MM.1S (cell line): ENCODE data around the gene NXN.
"Not testable (repeated sequence)": the region's sequence is repeated elsewhere in the genome, so short reads cannot be mapped to it uniquely, and the experiment has no call there.

Source experiments
- DNase-seq: peaks from one replicate; pipeline ENCODE4 v3.0.0-alpha.2; 2015
- H2AFZ ChIP-seq: fragments of 300-600 bp; sonication (generic); 2 replicates; pipeline ENCODE4 v1.6.0; 2016; ENCODE audit warnings: antibody characterized with exemption, low read length
- H3F3A ChIP-seq: fragments of 300-600 bp; sonication (generic); 2 replicates; pipeline ENCODE4 v1.6.1; 2016; ENCODE audit warnings: mild to moderate bottlenecking, antibody characterized with exemption, low read length, moderate library complexity, mixed read lengths; ENCODE audit not compliant: insufficient read depth
- H3K27ac ChIP-seq: fragments of 300-600 bp; sonication (generic); 2 replicates; pipeline ENCODE4 v1.5.1; 2016; ENCODE audit warnings: mild to moderate bottlenecking, low read length
- H3K27me3 ChIP-seq: fragments of 300-600 bp; sonication (generic); replicated peaks from 2 replicates; pipeline ENCODE4 v1.6.0; 2016; ENCODE audit warnings: low read length; ENCODE audit not compliant: insufficient read depth
- H3K36me3 ChIP-seq: fragments of 300-600 bp; sonication (generic); replicated peaks from 2 replicates; pipeline ENCODE4 v1.6.1; 2016; ENCODE audit warnings: mild to moderate bottlenecking, low read length, mixed read lengths; ENCODE audit not compliant: insufficient read depth
- H3K4me1 ChIP-seq: fragments of 300-600 bp; sonication (generic); 2 replicates; pipeline ENCODE4 v1.6.1; 2016; ENCODE audit warnings: low read length, mixed read lengths
- H3K4me2 ChIP-seq: fragments of 300-600 bp; sonication (generic); 2 replicates; pipeline ENCODE4 v1.6.0; 2016; ENCODE audit warnings: low read depth, low read length
- H3K4me3 ChIP-seq: fragments of 300-600 bp; sonication (generic); 2 replicates; pipeline ENCODE4 v1.5.1; 2016; ENCODE audit warnings: low read length, mixed read lengths
- H3K79me2 ChIP-seq: fragments of 300-600 bp; sonication (generic); 2 replicates; pipeline ENCODE4 v1.6.1; 2016; ENCODE audit warnings: mixed run types, low read length, mixed read lengths
- H3K9ac ChIP-seq: fragments of 300-600 bp; sonication (generic); 2 replicates; pipeline ENCODE4 v1.6.1; 2016; ENCODE audit warnings: low read length, mixed read lengths
- H3K9me2 ChIP-seq: fragments of 300-600 bp; sonication (generic); replicated peaks from 2 replicates; pipeline ENCODE4 v1.6.1; 2016; ENCODE audit warnings: mild to moderate bottlenecking, low read length, mixed read lengths; ENCODE audit not compliant: insufficient read depth
- H3K9me3 ChIP-seq: fragments of 300-600 bp; sonication (generic); replicated peaks from 2 replicates; pipeline ENCODE4 v1.6.1; 2016; ENCODE audit warnings: mild to moderate bottlenecking, low read length, mixed read lengths; ENCODE audit not compliant: insufficient read depth
- H4K20me1 ChIP-seq: fragments of 300-600 bp; sonication (generic); 2 replicates; pipeline ENCODE4 v1.6.1; 2016; ENCODE audit warnings: mild to moderate bottlenecking, low read length, moderate library complexity, mixed read lengths; ENCODE audit not compliant: insufficient read depth
- CTCF ChIP-seq: fragments of 300-600 bp; sonication (generic); IDR thresholded peaks from 2 replicates; pipeline ENCODE4 v1.5.1; 2016; ENCODE audit warnings: antibody characterized with exemption, low read length, mixed read lengths
- EZH2 ChIP-seq: fragments of 300-600 bp; sonication (generic); optimal IDR thresholded peaks from 2 replicates; pipeline ENCODE3; 2017; ENCODE audit warnings: low read depth, mild to moderate bottlenecking, antibody characterized with exemption, low read length, mixed read lengths
- EZH2phosphoT487 ChIP-seq: fragments of 300-600 bp; sonication (generic); IDR thresholded peaks from 2 replicates; pipeline ENCODE4 v1.6.1; 2018; ENCODE audit warnings: antibody characterized with exemption, low read length

Gene NXN

GRCh38 chr17:913207-913606, 66.4 kb downstream of the NXN start:
- no peaks in the 10 kb centered on the region for H3K9me3 ChIP-seq
- H3K4me1 ChIP-seq = no peaks in the 10 kb centered on the region
- H3K27me3 ChIP-seq = peaks cover 99% of the 10 kb centered on the region
- no peaks in the 10 kb centered on the region for H3K36me3 ChIP-seq
- no peaks in the 10 kb centered on the region for H4K20me1 ChIP-seq
- TF ChIP-seq CTCF (no peak), EZH2phosphoT487 (no peak; the same call in 1 of the 2 replicates), EZH2 (no peak)
- no peak for DNase-seq
- no peak overlapping the region for H3K9ac ChIP-seq
- H3K4me2 ChIP-seq = no peak overlapping the region
- H3K27ac ChIP-seq = no peak overlapping the region
- H2AFZ ChIP-seq = no peak overlapping the region
- H3K79me2 ChIP-seq = no peaks in the 10 kb centered on the region
- no peaks in the 10 kb centered on the region for H3K9me2 ChIP-seq
- no peak overlapping the region for H3K4me3 ChIP-seq
- H3F3A ChIP-seq = no peaks in the 10 kb centered on the region

GRCh38 chr17:909642-910323, 69.8 kb downstream of the NXN start:
- H3K4me1 ChIP-seq = no peaks in the 10 kb centered on the region
- no peaks in the 10 kb centered on the region for H3F3A ChIP-seq
- H3K9ac ChIP-seq = no peak overlapping the region
- H3K27me3 ChIP-seq = peaks cover 99% of the 10 kb centered on the region
- TF ChIP-seq CTCF (no peak), EZH2 (no peak), EZH2phosphoT487 (no peak)
- H2AFZ ChIP-seq = no peak overlapping the region
- no peaks in the 10 kb centered on the region for H4K20me1 ChIP-seq
- no peak overlapping the region for H3K27ac ChIP-seq
- no peaks in the 10 kb centered on the region for H3K79me2 ChIP-seq
- H3K9me2 ChIP-seq = no peaks in the 10 kb centered on the region
- no peak for DNase-seq
- no peaks in the 10 kb centered on the region for H3K9me3 ChIP-seq
- H3K4me2 ChIP-seq = no peak overlapping the region
- no peak overlapping the region for H3K4me3 ChIP-seq
- no peaks in the 10 kb centered on the region for H3K36me3 ChIP-seq

- Histone ChIP-seq H3K79me2 (no peaks in the 10 kb centered on the region), H3K9ac (no peak overlapping the region), H3F3A (no peaks in the 10 kb centered on the region), H3K27me3 (peaks cover 100% of the 10 kb centered on the region), H3K4me2 (no peak overlapping the region), H3K9me2 (no peaks in the 10 kb centered on the region), H3K27ac (no peak overlapping the region), H2AFZ (no peak overlapping the region), H3K4me3 (no peak overlapping the region), H4K20me1 (no peaks in the 10 kb centered on the region), H3K9me3 (no peaks in the 10 kb centered on the region), H3K36me3 (no peaks in the 10 kb centered on the region), H3K4me1 (no peaks in the 10 kb centered on the region)
- no peak for TF ChIP-seq EZH2phosphoT487
- no peak for TF ChIP-seq CTCF
- TF ChIP-seq EZH2 = no peak
- DNase-seq = no peak
Measured at GRCh38 chr17:907725-908124, 71.9 kb downstream of the NXN start.

GRCh38 chr17:905708-906107, 73.9 kb downstream of the NXN start:
- peaks cover 100% of the 10 kb centered on the region for H3K27me3 ChIP-seq
- not testable (repeated sequence) for H4K20me1 ChIP-seq, H3K4me2 ChIP-seq, H3K9me2 ChIP-seq, H3K4me3 ChIP-seq, H3K9ac ChIP-seq, H3K27ac ChIP-seq, H3K4me1 ChIP-seq, H3K36me3 ChIP-seq, H3K9me3 ChIP-seq, H3F3A ChIP-seq, H3K79me2 ChIP-seq, H2AFZ ChIP-seq, DNase-seq
